HepG2 (cell line): ENCODE data around the gene S100A6. TPM values are rescaled to one million over a fixed set of nuclear protein-coding genes. Genes with fewer than 3 reads are reported as not detected.
A peak's percentile ranks its signal among the peaks of the same experiment; 100 is the strongest.

Source experiments
- ETS1 ChIP-seq: sonication (generic); formaldehyde crosslinking; IDR thresholded peaks from 2 replicates; pipeline ENCODE4 v1.4.0; 2020; ENCODE audit warnings: missing genetic modification reagents
- ETV5 ChIP-seq: IDR thresholded peaks from 2 replicates; pipeline ENCODE4 v1.6.1; 2018; ENCODE audit warnings: missing biosample characterization, missing genetic modification reagents, inconsistent platforms, borderline replicate concordance
- EZH2 ChIP-seq: conservative IDR thresholded peaks from 2 replicates; pipeline ENCODE4 v1.6.1; 2012; ENCODE audit warnings: mild to moderate bottlenecking, low read depth, low read length, moderate library complexity
- FOSL2 ChIP-seq: sonication (generic); formaldehyde crosslinking; IDR thresholded peaks from 2 replicates; pipeline ENCODE4 v1.4.0; 2020; ENCODE audit warnings: missing genetic modification reagents
- GLMP ChIP-seq: sonication (generic); formaldehyde crosslinking; IDR thresholded peaks from 2 replicates; pipeline ENCODE4 v1.9.0; 2021; ENCODE audit warnings: missing genetic modification reagents, mild to moderate bottlenecking, borderline replicate concordance
- MAFF ChIP-seq: IDR thresholded peaks from 2 replicates; pipeline ENCODE4 v1.6.1; 2011; ENCODE audit warnings: low read depth, low read length, improper control_type of control experiment
- MED8 ChIP-seq: sonication (generic); formaldehyde crosslinking; IDR thresholded peaks from 2 replicates; pipeline ENCODE4 v1.8.1; 2023; ENCODE audit warnings: mild to moderate bottlenecking, missing genetic modification reagents; ENCODE audit not compliant: insufficient replicate concordance
- MLX ChIP-seq: IDR thresholded peaks from 2 replicates; pipeline ENCODE4 v1.6.1; 2016
- MLXIP ChIP-seq: sonication (generic); formaldehyde crosslinking; IDR thresholded peaks from 2 replicates; pipeline ENCODE4 v1.9.0; 2021; ENCODE audit warnings: missing genetic modification reagents, borderline replicate concordance
- MTF2 ChIP-seq: sonication (generic); formaldehyde crosslinking; IDR thresholded peaks from 2 replicates; pipeline ENCODE4 v1.5.0; 2020; ENCODE audit warnings: missing genetic modification reagents, borderline replicate concordance
- POLR2A ChIP-seq, 2 experiments: IDR thresholded peaks; 2 replicates each; pipeline ENCODE4 v1.6.1; 2011; ENCODE audit warnings: low read depth in 2 of 2, low read length in 2 of 2, mild to moderate bottlenecking in 1 of 2, moderate library complexity in 1 of 2; ENCODE audit not compliant: insufficient read depth in 1 of 2
- SOX13 ChIP-seq, 3 experiments: fragments of 450-650 bp in 1 of 3; sonication (generic) in 1 of 3; formaldehyde crosslinking in 1 of 3; IDR thresholded peaks in 2 of 3; conservative IDR thresholded peaks in 1 of 3; 2 replicates each; pipeline versions ENCODE4 v1.5.0 to v1.6.1; 2016 to 2020; ENCODE audit warnings: antibody characterized with exemption in 1 of 3, mild to moderate bottlenecking in 1 of 3, missing compliant biosample characterization in 1 of 3, missing genetic modification reagents in 1 of 3, moderate library complexity in 1 of 3
- SP5 ChIP-seq: IDR thresholded peaks from 2 replicates; pipeline ENCODE4 v1.6.1; 2016; ENCODE audit warnings: low read depth, borderline replicate concordance
- TEAD2 ChIP-seq: sonication (generic); formaldehyde crosslinking; IDR thresholded peaks from 2 replicates; pipeline ENCODE4 v1.9.0; 2021; ENCODE audit warnings: missing genetic modification reagents
- ZBTB14 ChIP-seq: sonication (generic); formaldehyde crosslinking; IDR thresholded peaks from 2 replicates; pipeline ENCODE4 v1.4.0; 2020; ENCODE audit warnings: missing genetic modification reagents
- ZFP90 ChIP-seq: sonication (generic); formaldehyde crosslinking; IDR thresholded peaks from 2 replicates; pipeline ENCODE4 v1.8.0; 2022; ENCODE audit warnings: missing genetic modification reagents, mild to moderate bottlenecking, inconsistent platforms, borderline replicate concordance
- ZFY ChIP-seq: sonication (generic); formaldehyde crosslinking; IDR thresholded peaks from 2 replicates; pipeline ENCODE4 v1.4.0; 2020; ENCODE audit warnings: missing genetic modification reagents
- ZNF207 ChIP-seq: fragments of 450-650 bp; IDR thresholded peaks from 2 replicates; pipeline ENCODE4 v1.6.1; 2016; ENCODE audit warnings: antibody characterized with exemption, borderline replicate concordance
- ZNF253 ChIP-seq: sonication (generic); formaldehyde crosslinking; IDR thresholded peaks from 2 replicates; pipeline ENCODE4 v1.8.0; 2022; ENCODE audit warnings: mild to moderate bottlenecking, missing genetic modification reagents, borderline replicate concordance
- ZNF337 ChIP-seq: sonication (generic); formaldehyde crosslinking; IDR thresholded peaks from 2 replicates; pipeline ENCODE4 v1.5.1; 2020; ENCODE audit warnings: missing genetic modification reagents, low read depth, mild to moderate bottlenecking, borderline replicate concordance
- ZNF614 ChIP-seq: IDR thresholded peaks from 2 replicates; pipeline ENCODE4 v1.6.1; 2018; ENCODE audit warnings: missing biosample characterization, missing genetic modification reagents, inconsistent platforms, borderline replicate concordance
- polyA plus RNA-seq, 8 experiments: library from polyadenylated mRNA; depleted of rRNA in 3 of 8; stranded (reverse) in 7 of 8; unstranded in 1 of 8; fragments of >200 nt; fragmentation: Illumina TruSeq in 4 of 8; extraction: Trizol in 4 of 8; gene quantifications; 2 replicates each; pipeline versions ENCODE4 v1.2.1 to v1.2.3, GENCODE V29; 2011 to 2016; ENCODE audit warnings: low read depth in 4 of 8, missing spikeins in 1 of 8, mixed read lengths in 1 of 8; ENCODE audit not compliant: insufficient read depth in 1 of 8
- total RNA-seq, 5 experiments: library from RNA; depleted of rRNA; stranded (reverse); fragments of >200 nt; fragmentation: Illumina TruSeq; extraction: Trizol; gene quantifications; 2 replicates each; pipeline ENCODE4 v1.2.3, GENCODE V29; 2016; ENCODE audit warnings: low read depth in 1 of 5

Gene S100A6
- total and polyA plus RNA-seq, 2 of the 13 experiments (the other 11 are each of a cell fraction or from before 2014, with no cell fraction given), result 72.9 to 85.0 TPM

GRCh38 chr1:153545067-153546055, 9.6 kb upstream of the S100A6 start, which contains the start of gene S100A4 (continued):
- TF ChIP-seq ZFY (CRISPR knock-in tag) (peak; percentile 72; the same call in 1 of the 2 replicates), ZNF253 (no peak), GLMP (no peak), ZNF614 (CRISPR knock-in tag) (peak; percentile 69; the same call in 1 of the 2 replicates), SOX13 (IDR thresholded peaks at IDR 0.05) (no peak), SOX13 (CRISPR knock-in tag; conservative IDR thresholded peaks at IDR 0.05 in 1 of 2, IDR thresholded peaks at IDR 0.05 in 1 of 2) (peak in 1 of 2 experiments; percentile 51; a peak in 1 of 4 replicates), ETS1 (no peak), MED8 (no peak), FOSL2 (peak; percentile 18), POLR2A (IDR thresholded peaks at IDR 0.05; ENCODE audit: insufficient read depth in 1 of 2, low read depth in 2 of 2, low read length in 2 of 2) (peak; percentile 51 to 82), ZNF337 (0 out of 2 replicates have a peak, but pooled peaks have one; percentile 45), EZH2 (no peak), MLXIP (no peak), SP5 (peak; percentile 79; the same call in 1 of the 2 replicates), ZNF207 (no peak), MAFF (no peak), ZFP90 (CRISPR knock-in tag) (0 out of 2 replicates have a peak, but pooled peaks have one; percentile 19), TEAD2 (CRISPR knock-in tag) (no peak), MLX (no peak), ZBTB14 (no peak), MTF2 (CRISPR knock-in tag) (no peak), ETV5 (peak; percentile 15; the same call in 1 of the 2 replicates)
